Caki2 (cell line): Measurements from ENCODE around the gene KLHL14. TPM values are rescaled to one million over a fixed set of nuclear protein-coding genes. Genes with fewer than 3 reads are reported as not detected.
A peak's percentile ranks its signal among the peaks of the same experiment; 100 is the strongest.

ENCODE experiments used
- DNase-seq: peaks from one replicate; pipeline ENCODE4 v3.0.0-alpha.2; 2015; ENCODE audit warnings: low read depth
- in situ Hi-C: cut with HindIII; loops from 2 replicates; pipeline ENCODE4 v1.10.0; 2016; ENCODE audit warnings: low sequenced_read_pairs, low pct_unique_long_range_greater_than_20kb, mixed read lengths
- total RNA-seq: library from RNA; depleted of rRNA; stranded (reverse); fragments of >200 nt; shearing (Covaris generic); gene quantifications from 2 replicates; pipeline ENCODE4 v1.2.3, GENCODE V29; 2014; ENCODE audit warnings: low replicate concordance

KLHL14 gene
- total RNA-seq, 1 experiment from 2014 or later: 2.2 TPM

DNA sequence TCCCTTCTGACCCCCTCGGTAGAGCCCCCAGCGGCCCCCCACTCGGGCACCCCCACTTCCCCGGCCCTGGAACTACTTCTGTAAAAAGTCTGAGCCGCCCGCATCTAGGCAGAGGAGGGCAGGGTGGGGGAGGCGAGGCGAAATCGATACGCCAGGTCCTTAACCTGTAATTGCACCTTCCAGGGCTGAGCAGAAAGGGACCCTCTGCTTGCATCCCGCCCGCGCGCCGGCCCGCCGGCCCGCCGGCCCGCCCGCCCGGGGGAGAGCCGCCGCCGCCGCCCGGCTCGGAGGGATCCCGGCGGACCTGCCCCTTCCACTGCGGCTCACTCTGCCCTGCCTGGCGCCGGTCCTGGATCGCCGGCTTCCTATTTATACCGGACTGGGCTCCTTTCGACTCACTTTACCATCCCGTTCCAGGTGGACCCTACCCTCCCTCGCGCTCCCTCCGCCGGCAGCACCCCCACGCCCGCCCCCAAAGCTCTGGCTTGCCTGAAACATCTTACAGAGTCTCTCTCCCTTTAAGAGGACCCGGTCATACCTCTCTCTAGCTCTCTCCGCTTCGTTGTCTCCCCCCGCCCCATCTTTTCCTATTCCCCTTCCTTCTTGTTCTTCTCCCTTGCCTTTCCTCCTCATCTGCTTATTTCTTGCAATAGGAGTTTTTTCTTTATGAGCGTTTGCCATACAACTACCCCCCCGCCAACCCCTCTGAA, 797 bp downstream of the KLHL14 start:
- in situ Hi-C loops: no loop called here
- peak; percentile 4 for DNase-seq

DNA sequence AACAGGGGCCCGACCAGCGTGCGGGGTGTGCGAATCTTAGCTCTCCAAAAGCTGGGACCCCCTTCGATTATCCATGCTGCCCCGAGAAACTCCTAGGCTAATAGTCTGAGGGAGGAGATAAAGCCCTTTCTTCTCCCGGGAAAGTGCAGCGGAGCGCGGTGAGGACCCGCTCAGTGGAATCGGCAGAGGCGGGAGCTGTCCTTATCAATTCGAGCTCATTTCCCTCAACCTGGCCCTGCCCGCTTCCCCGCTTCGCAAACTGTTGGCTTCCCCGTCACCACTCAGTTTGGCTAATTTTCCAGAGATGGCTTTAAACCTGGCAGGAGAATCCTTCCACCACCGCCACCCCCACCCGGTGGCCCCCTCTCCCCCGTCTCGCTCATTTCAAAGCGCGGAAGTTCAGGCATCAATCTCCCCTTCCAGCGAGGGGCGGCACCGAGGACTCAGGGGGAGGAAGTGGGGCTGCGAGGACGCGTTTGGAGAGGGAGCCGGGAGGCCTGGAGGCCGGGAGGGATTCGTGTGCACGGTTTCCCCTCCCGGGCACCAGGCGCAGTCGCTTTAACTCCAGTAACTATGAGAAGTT, 1.6 kb downstream of the KLHL14 start:
- in situ Hi-C loops: no loop called here
- DNase-seq: no peak

DNA sequence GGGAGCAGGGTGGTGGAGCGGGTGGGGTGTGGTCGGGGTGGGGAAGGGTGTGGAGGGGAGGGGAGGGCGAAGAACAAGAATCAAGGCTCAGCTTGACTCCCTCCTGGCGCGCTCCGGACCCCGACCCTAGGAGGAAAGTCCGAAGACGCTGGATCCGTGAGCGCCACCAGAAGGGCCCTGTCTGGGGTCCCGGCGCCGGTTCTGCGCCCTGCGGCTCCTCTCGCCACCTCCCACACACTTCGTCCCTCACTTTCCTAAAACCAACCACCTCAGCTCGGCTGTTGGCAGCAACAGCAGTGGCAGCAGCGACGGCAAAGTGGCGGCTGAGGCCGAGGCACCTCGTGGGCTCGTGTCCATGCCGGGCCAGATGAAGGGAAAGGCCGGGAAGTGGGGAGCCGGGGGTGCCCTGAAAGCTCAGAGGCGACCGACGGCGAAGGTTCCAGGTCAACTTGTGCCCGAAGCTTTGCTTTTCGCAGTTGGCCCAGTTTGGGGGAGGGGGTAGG, 2.1 kb downstream of the KLHL14 start:
- DNase-seq: no peak
- in situ Hi-C loops: no loop called here

DNA sequence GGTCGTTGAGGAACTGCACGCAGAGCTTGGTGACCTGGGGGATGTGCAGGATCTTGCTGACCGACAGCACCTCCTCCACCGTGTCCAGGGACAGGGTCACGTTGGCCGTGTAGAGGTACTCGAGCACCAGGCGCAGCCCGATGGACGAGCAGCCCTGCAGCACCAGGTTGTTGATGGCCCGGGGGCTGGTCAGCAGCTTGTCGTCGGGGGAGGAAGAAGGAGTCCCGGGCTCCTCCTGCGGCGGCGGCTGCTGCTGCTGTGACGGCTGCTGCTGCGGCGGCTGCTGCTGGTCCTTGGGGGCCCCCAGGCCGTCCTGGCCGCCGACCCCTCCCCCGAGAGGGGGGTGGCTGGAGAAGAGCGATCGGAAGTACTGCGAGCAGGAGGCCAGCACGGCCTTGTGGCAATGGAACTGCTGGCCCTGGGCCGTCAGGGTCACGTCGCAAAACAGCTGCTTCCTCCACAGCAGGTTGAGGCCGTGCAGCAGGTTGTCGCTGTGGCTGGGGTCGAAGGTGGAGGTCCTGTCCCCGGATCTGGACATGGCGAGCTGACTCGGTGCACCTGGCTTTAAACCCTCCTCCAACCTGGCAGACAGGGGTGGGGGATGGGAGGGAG, 2.7 kb downstream of the KLHL14 start:
- in situ Hi-C loops: no loop called here
- no peak for DNase-seq

DNA sequence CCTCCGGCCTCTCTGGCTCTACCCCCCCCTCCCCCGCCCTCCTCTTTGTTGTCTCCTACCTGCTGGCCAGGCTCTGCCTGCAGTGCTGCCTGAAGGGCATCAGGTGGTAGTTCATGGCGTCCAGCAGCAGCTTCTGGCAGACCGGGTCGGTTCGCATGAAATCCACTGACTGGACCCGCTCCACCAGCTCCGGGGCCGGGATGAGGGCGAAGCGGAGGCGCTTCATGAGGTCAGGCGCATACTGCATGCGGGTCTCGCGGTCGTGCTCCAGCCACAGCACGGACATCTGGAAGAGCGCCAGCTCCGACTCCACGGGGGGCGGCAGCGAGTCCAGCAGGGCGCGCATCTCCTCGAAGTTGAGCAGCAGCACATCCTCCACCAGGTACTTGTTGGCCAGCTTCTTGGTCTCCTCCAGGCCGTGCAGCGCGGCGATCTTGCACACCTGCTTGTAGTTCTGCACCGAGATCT, 3.2 kb downstream of the KLHL14 start:
- in situ Hi-C loops: no loop called here
- DNase-seq: no peak

DNA sequence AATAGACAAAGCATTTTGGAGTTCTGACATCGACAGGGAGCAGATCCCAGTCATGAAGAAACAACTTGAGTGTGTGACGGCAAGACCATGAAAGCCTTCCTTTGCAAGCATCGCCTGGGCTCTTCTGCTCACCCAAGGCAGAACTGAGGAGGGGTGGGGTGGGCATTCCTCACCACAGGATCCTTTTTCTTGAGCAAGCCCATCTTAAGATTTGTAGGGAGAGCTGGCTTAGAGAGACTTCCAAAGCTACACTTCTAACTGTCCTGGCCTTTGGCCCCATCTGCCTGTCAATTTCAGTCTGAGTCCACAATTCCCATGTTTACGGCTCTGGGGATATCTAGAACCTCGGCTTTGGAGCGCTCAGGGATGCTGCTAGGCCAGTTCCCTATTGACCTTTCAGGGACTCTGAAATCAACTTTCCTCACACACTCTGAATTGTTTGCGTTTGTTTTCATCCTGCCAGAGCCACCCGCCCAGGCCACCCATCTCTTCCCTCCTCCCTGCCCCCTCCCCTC, 3.7 kb downstream of the KLHL14 start:
- in situ Hi-C loops: no loop called here
- DNase-seq: no peak

DNA sequence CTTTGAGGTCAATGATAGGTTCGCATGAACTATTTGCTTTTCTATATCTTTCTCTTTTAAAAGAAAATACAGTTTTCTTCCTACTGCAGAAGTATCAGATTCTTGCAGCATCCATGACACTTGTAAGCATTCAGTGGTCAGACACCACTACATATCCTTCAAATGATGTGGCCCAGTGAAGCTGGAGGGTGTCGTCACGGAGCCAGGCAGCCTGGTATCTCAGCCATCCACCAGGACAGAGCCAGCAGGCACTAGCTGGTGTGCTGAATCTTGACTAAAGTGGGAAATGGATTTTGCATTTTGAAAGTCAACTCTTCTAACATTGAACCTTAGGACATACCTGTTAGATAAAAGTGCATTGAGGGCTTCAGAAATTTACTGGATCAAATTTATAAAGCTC, 5.4 kb downstream of the KLHL14 start:
- in situ Hi-C loops: no loop called here
- no peak for DNase-seq

DNA sequence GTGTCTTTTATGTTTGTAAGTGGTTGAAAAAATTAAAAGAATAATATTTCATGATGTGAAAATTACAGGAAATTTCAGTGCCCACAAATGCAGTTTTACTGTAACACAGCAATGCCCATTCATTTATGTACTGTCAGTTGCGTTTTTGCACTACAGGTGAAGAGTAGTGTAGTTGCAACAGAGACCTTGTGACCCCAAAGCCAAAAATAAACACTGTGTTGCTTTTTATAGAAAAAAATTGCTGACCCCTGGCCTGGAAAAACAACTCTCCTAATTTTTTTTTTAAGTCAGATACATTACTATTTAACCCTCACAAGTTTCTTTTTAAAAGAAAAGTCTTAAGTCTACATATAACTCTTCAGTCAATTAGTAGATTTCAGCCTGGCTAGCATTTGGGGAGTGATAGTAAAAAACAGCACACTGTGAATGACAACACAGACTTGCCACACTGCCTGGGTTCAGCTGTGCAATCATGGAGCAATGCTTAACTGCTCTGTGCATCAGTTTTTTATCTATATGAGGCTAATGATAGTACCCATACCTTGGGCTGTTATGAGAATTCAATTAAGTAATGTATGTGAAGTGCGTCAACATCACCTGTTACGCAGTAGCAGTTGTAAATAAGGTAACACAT, 8.1 kb downstream of the KLHL14 start:
- DNase-seq: no peak

DNA sequence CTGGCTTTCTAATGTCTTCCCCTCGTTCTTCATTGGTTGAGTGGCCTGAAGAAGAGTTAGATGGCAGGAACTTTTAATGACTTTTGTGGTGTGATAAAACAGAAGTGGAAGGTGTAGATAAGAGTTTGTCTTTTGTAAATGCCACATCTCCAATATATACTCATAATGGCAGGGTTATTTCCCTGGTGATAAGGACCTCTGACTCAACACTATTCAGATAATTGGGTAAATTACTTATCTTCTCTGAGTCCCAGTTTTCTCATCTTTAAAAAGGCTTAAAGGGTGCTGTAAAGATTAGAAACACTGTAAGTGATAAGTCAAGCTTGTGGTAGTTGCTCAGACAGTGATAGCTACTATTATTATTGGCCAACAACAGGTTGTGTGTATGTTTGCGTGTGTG, 9.5 kb downstream of the KLHL14 start:
- DNase-seq: no peak
- in situ Hi-C loops: no loop called here

More for the DNA sequence above, 8.1 kb downstream of the KLHL14 start:
- in situ Hi-C loops: no loop called here

DNA sequence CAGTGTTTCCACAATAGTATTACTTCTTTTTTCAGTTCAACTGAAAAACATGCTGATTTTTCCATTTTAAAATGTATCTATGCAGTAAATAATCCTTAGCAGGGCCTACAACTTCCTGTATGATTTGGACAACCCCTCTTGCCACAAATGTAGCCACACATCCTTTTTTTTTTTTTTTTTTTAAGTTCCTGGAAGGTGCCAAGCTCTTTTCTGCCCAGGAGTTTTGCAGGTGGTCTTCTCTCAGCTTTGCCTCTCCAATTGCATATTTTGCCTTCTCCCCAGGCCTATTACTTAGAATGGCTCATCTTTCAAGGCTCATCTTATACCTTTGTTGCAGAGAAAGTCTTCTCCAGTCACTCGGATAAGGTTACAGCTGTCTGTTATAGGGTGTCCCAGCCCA, 11.6 kb downstream of the KLHL14 start:
- DNase-seq: no peak
- in situ Hi-C loops: no loop called here

DNA sequence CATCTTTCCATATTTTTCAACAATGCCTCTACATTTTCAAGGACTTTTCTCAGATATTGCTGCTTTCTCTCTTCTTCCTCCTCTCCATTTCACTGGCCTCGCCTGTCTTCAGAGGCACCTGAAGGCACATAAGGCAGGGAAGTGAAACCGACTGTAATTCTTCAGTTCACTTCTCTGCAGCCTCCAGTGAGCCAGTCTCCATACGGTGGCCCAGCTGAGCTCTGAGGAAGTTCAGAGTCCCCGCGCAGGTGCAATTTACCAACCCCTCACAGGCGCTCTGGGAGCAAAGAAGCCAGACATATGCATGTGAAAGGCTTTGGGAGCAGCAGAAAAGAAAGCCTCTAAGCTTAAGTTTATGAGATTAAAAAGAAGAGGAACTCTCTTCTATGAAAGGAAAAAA, 12.4 kb downstream of the KLHL14 start:
- in situ Hi-C loops: no loop called here
- no peak for DNase-seq

DNA sequence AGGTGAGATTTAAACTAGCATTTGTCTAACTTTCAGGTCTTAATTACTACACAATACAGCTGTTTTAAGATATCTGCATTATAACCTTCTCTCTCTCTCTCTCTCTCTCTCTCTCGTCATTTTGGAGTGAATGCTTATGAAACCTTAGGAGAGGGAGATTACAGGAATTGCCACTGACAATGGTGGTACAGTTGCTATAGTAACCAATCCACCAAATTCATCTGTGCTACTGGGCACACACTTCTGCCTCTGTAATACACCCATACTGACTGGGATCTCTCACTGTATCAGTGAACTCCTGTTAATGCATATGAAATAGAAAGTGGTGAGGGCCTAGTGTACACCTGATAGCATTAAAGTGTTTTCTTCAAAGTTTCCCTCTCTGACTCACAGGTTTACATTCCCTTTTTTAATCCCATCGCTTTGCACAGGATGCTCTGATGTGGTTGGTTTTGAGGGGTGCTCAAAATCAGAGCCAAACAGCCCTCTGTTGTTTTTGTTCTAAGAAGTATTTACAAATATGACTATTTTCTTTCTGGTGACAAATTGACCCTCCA, 13.1 kb downstream of the KLHL14 start:
- in situ Hi-C loops: no loop called here
- DNase-seq: no peak

DNA sequence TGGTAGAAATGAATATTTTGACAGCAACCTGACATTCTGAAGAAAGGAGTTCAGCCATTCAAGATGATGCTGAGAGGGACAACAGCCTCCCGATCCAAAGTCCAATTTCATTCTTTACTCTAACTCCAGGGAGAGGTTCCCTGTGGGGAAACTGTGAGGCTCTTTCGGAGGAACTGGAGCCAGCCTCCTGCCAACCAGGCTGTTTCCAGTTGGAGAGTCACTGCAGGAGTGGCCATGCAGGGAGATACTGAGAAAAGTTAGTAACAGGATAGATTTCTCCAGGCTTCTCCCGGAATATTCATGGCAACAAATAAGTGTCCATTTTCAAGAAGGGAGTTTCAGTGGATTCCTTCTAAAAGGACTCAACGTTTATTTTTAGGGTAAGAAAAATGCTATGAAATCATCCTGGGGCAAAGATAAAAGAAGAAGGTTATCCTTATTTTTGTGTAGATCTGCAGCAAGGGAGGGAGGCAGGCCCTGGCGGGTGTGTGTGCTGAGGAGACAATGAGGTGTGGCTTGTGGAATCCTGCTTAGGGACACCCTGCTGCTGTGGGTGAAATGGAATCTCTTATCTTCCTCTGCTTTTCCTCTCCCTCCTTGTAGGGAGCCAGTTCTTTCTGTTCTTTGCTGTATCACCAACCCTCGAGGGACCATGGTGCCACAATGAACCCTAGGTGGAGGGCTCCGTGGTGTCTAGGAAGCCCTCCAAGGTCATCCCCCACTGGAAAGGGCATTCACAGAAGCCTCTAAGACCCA, 18.1 kb downstream of the KLHL14 start:
- no peak for DNase-seq
- in situ Hi-C loops: no loop called here

DNA sequence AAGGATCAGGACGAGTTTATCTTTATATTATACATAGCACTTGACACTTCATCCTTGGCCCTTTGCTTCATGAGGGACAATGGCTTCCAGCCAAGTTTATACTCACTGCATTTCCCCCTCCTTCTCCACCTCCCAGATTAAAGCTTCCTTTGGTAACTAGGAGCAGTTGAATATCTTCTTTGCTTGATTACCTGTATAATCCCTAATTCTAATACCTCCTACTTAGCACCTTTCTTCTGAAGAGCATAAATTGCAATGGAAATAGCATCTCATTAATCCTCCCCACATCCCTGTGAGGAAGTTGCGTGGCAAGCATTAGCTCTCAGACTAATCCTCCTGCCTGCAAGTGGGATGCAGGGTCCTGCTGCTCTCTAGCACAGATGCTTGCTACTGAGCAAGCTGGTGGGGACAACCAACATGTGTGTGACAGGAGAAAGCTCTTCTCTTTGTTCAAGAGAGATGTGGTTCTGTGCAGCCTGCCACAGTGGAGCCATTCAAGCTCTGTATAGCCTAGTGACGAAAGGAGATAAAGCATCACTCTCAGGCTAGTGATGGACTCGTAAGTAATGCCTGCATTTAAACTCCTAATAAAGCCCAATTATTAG, 19.1 kb downstream of the KLHL14 start:
- in situ Hi-C loops: no loop called here
- no peak for DNase-seq

DNA sequence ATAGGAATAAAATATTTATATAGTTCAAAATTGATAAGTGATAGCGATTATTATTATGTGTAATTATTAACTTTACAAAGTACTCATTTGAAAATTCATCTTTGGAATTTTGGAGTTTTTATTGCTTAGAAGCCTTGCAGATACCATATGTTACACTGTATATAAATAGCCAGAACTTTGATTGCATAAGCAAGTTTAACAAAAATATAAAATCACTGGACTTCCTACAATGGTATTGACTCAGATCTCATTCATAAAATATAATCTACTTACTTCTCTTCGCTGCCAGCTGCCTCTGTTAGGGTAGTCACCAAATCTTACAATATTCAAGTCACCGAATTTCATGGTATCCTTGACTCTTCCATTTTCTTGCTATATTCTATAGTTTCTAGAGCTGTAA, 22.5 kb downstream of the KLHL14 start:
- in situ Hi-C loops: no loop called here
- no peak for DNase-seq

DNA sequence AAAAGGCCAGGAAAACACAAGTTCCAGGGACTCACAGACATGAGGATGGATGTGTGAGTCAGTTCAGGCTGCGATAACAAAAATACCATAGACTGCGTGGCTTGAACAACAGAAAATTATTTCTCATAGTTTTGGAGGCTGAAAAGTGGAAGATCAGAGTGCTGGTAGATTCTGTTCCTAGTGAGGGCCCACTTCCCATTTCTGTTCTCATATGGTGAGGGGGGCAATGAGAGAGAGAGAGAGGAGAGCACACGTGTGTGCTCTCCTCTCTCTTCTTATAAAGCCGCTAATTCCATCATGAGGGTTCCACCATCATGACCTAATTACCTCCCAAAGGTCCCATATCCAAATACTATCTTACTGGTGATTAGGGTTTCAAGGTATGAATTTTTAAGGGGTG, 23.0 kb downstream of the KLHL14 start:
- in situ Hi-C loops: no loop called here
- no peak for DNase-seq

DNA sequence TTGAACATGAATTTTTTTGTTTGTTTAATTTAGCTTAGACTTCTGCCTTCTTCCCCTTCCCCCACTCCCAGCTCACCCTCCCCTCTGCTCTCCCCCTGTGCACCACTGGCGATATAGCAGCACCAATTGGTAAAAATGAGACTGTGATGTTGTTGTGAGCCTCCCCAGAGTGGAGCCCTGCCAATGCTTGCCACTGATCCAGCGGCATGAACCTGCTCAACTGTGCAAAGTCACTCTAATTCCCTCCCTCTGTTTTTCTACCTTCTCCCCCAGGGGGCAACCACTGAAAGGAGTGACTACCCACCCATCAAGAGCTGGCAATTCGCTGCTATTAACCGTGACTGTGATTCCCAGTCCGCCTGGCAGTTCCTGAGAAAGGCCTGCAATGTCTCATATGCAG, 30.2 kb downstream of the KLHL14 start:
- in situ Hi-C loops: no loop called here
- peak; percentile 71 for DNase-seq

DNA sequence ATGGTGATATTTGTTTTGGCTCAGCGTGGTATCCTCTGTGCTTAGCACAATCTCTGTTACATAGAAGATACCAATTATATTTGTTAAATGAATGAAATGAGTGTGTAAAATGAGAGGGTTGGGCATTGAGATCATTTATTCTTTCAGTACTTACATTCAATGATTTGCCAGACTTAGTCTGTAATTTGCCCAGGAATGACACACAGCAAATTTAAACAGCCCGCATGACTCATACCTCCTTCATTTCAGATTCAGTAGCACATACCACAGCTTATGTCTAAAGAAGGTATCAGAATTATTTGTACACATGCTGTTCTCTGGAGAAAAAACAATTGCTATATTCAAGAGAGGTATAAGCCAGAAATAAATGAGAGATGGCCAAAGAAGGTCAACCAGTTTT, 37.0 kb downstream of the KLHL14 start:
- in situ Hi-C loops: no loop called here
- DNase-seq: peak; percentile 32
